K562 (cell line): Measurements from ENCODE around the gene CCNL2. TPM values are rescaled to one million over a fixed set of nuclear protein-coding genes. Genes with fewer than 3 reads are reported as not detected.

ENCODE experiments used
- BMI1 ChIP-seq: fragments of 150-350 bp; IDR thresholded peaks from 2 replicates; pipeline ENCODE4 v1.6.1; 2014; ENCODE audit warnings: low read length
- CAMTA2 ChIP-seq: fragments of 250-450 bp; sonication (Bioruptor Pico); conservative IDR thresholded peaks from 2 replicates; pipeline ENCODE4 v1.5.1; 2022
- CTCF ChIP-seq, 3 experiments: IDR thresholded peaks in 2 of 3; conservative IDR thresholded peaks in 1 of 3; 2 replicates each; pipeline ENCODE4 v1.5.1; 2011 to 2012; ENCODE audit warnings: low read length in 3 of 3, mild to moderate bottlenecking in 3 of 3, control low read depth in 2 of 3, improper control_type of control experiment in 1 of 3, inconsistent platforms in 1 of 3, low read depth in 1 of 3, mixed read lengths in 1 of 3, moderate library complexity in 1 of 3; ENCODE audit not compliant: insufficient read depth in 2 of 3
- E2F3 ChIP-seq: fragments of 250-450 bp; sonication (Bioruptor Pico); IDR thresholded peaks from 2 replicates; pipeline ENCODE4 v1.4.0; 2020; ENCODE audit warnings: mild to moderate bottlenecking
- ETV1 ChIP-seq: fragments of 450-650 bp; conservative IDR thresholded peaks from 2 replicates; pipeline ENCODE4 v1.6.1; 2016; ENCODE audit warnings: missing genetic modification characterization, control low read depth, low read depth, missing compliant biosample characterization
- FOXJ3 ChIP-seq: sonication (generic); formaldehyde crosslinking; IDR thresholded peaks from 2 replicates; pipeline ENCODE4 v1.4.0; 2020; ENCODE audit warnings: mild to moderate bottlenecking, missing genetic modification reagents
- HDAC8 ChIP-seq: fragments of 450-650 bp; IDR thresholded peaks from 2 replicates; pipeline ENCODE4 v1.6.1; 2016; ENCODE audit warnings: mild to moderate bottlenecking, missing genetic modification characterization, moderate library complexity, missing compliant biosample characterization
- HIVEP1 ChIP-seq: fragments of 250-450 bp; sonication (Bioruptor Pico); IDR thresholded peaks from 2 replicates; pipeline ENCODE4 v1.4.0; 2020; ENCODE audit warnings: mild to moderate bottlenecking
- KLF16 ChIP-seq: IDR thresholded peaks from 2 replicates; pipeline ENCODE4 v1.6.1; 2016; ENCODE audit warnings: antibody characterized with exemption
- MBD2 ChIP-seq: sonication (generic); IDR thresholded peaks from 2 replicates; pipeline ENCODE4 v1.6.1; 2016; ENCODE audit warnings: low read depth, borderline replicate concordance
- NCOR1 ChIP-seq: fragments of 450-650 bp; IDR thresholded peaks from 2 replicates; pipeline ENCODE4 v1.6.1; 2016; ENCODE audit warnings: mild to moderate bottlenecking, moderate library complexity
- RBFOX2 ChIP-seq: fragments of 200-400 bp; formaldehyde crosslinking; IDR thresholded peaks from 2 replicates; pipeline ENCODE4 v1.6.1; 2017; ENCODE audit warnings: low read depth, mild to moderate bottlenecking, low read length, moderate library complexity
- STAT5A ChIP-seq: IDR thresholded peaks from 2 replicates; pipeline ENCODE4 v1.6.1; 2012; ENCODE audit warnings: low read length, inconsistent platforms, borderline replicate concordance
- TAF15 ChIP-seq: fragments of 200-400 bp; formaldehyde crosslinking; IDR thresholded peaks from 2 replicates; pipeline ENCODE4 v1.6.1; 2017; ENCODE audit warnings: mild to moderate bottlenecking, low read depth, low read length, moderate library complexity
- TEAD1 ChIP-seq, 2 experiments: fragments of 450-650 bp in 1 of 2; sonication (generic) in 1 of 2; formaldehyde crosslinking; IDR thresholded peaks; 2 replicates each; pipeline versions ENCODE4 v1.4.0 to v1.8.0; 2020 to 2022; ENCODE audit warnings: mild to moderate bottlenecking in 2 of 2, missing genetic modification reagents in 1 of 2
- TGIF2 ChIP-seq: sonication (generic); formaldehyde crosslinking; IDR thresholded peaks from 2 replicates; pipeline ENCODE4 v1.8.1; 2022; ENCODE audit warnings: mild to moderate bottlenecking, missing genetic modification reagents, moderate library complexity
- TOE1 ChIP-seq, 2 experiments: fragments of 450-650 bp in 1 of 2; sonication (generic) in 1 of 2; formaldehyde crosslinking in 1 of 2; IDR thresholded peaks; 2 replicates each; pipeline versions ENCODE4 v1.7.1 to v1.8.0; 2016 to 2022; ENCODE audit warnings: borderline replicate concordance in 2 of 2, mild to moderate bottlenecking in 2 of 2, antibody characterized with exemption in 1 of 2, inconsistent platforms in 1 of 2, low read depth in 1 of 2, missing genetic modification reagents in 1 of 2, moderate library complexity in 1 of 2
- ZNF134 ChIP-seq: fragments of 250-450 bp; sonication (Bioruptor Pico); conservative IDR thresholded peaks from 2 replicates; pipeline ENCODE4 v1.4.0; 2020
- ZNF217 ChIP-seq: sonication (generic); formaldehyde crosslinking; IDR thresholded peaks from 2 replicates; pipeline ENCODE4 v1.8.0; 2022; ENCODE audit warnings: mild to moderate bottlenecking, missing genetic modification reagents
- ZNF436 ChIP-seq: fragments of 250-450, 450-650 bp; sonication (Bioruptor Pico); formaldehyde crosslinking; IDR thresholded peaks from 2 replicates; pipeline ENCODE4 v1.7.0; 2020; ENCODE audit warnings: mild to moderate bottlenecking
- ZNF586 ChIP-seq: fragments of 450-650 bp; formaldehyde crosslinking; conservative IDR thresholded peaks from 2 replicates; pipeline ENCODE4 v1.4.0; 2020; ENCODE audit warnings: mild to moderate bottlenecking, moderate library complexity
- ZNF668 ChIP-seq: fragments of 250-450 bp; sonication (Bioruptor Pico); IDR thresholded peaks from 2 replicates; pipeline ENCODE4 v1.8.0; 2022; ENCODE audit warnings: mild to moderate bottlenecking, inconsistent platforms
- ZNF740 ChIP-seq, 3 experiments: fragments of 200-800 bp in 1 of 3; sonication (Bioruptor generic) in 1 of 3; sonication (generic) in 1 of 3; formaldehyde crosslinking in 1 of 3; IDR thresholded peaks; 2 replicates each; pipeline versions ENCODE4 v1.6.1 to v1.8.0; 2016 to 2022; ENCODE audit warnings: mild to moderate bottlenecking in 2 of 3, missing compliant biosample characterization in 2 of 3, missing genetic modification characterization in 2 of 3, missing genetic modification reagents in 1 of 3
- polyA plus RNA-seq, 8 experiments: library from polyadenylated mRNA; depleted of rRNA in 4 of 8; stranded (reverse) in 5 of 8; unstranded in 3 of 8; fragments of >200 nt; fragmentation: Nextera tagmentation in 2 of 8; fragmentation: Illumina TruSeq in 1 of 8; extraction: Ambion mirVana in 2 of 8; extraction: Trizol in 1 of 8; gene quantifications; 2 replicates each; pipeline versions ENCODE4 v1.2.1 to v1.2.3, GENCODE V29; 2011 to 2014; ENCODE audit warnings: inconsistent platforms in 1 of 8, missing spikeins in 1 of 8
- total RNA-seq, 7 experiments: library from RNA; depleted of rRNA in 6 of 7; stranded (reverse); fragments of >200 nt in 6 of 7; fragmentation: Illumina TruSeq in 2 of 7; extraction: Trizol in 2 of 7; gene quantifications; 2 replicates each; pipeline versions ENCODE4 v1.2.1 to v1.2.3, GENCODE V29; 2011 to 2021; ENCODE audit warnings: low replicate concordance in 1 of 7

CCNL2 gene
- total and polyA plus RNA-seq, 9 of the 15 experiments (the other 6 are each of a cell fraction or from before 2014, with no cell fraction given) = 2.8 to 287 (median 94.5) TPM

- TF ChIP-seq TGIF2 (CRISPR knock-in tag) = no peak
- no peak for TF ChIP-seq ZNF740 (CRISPR knock-in tag; IDR thresholded peaks at IDR 0.05)
- peak in 1 of 2 experiments; percentile 86; a peak in 2 of 4 replicates for TF ChIP-seq ZNF740 (tag; IDR thresholded peaks at IDR 0.05)
- no peak for TF ChIP-seq TAF15
- TF ChIP-seq TOE1 (IDR thresholded peaks at IDR 0.05; ENCODE audit: borderline replicate concordance) = no peak
- no peak for TF ChIP-seq TOE1 (CRISPR knock-in tag; IDR thresholded peaks at IDR 0.05; ENCODE audit: borderline replicate concordance, low read depth)
- TF ChIP-seq CAMTA2 = no peak
- peak; percentile 49; the same call in 1 of the 2 replicates for TF ChIP-seq ZNF668 (CRISPR knock-in tag)
- peak; percentile 42; the same call in 1 of the 2 replicates for TF ChIP-seq RBFOX2
- TF ChIP-seq BMI1 = peak; percentile 82
- TF ChIP-seq STAT5A = peak; percentile 59
- peak in 1 of 2 experiments; percentile 90; a peak in 2 of 4 replicates for TF ChIP-seq TEAD1 (CRISPR knock-in tag; IDR thresholded peaks at IDR 0.05)
- TF ChIP-seq FOXJ3 (CRISPR knock-in tag) = no peak
- no peak for TF ChIP-seq MBD2
- no peak for TF ChIP-seq ZNF586 (CRISPR knock-in tag)
- TF ChIP-seq KLF16 = no peak
- TF ChIP-seq HIVEP1 (CRISPR knock-in tag) = peak; percentile 87; the same call in 1 of the 2 replicates
- TF ChIP-seq E2F3 = 0 out of 2 replicates have a peak, but pooled peaks have one; percentile 62
- no peak for TF ChIP-seq ZNF217 (CRISPR knock-in tag)
- peak; percentile 60; the same call in 1 of the 2 replicates for TF ChIP-seq ETV1 (tag)
- no peak for TF ChIP-seq NCOR1
- TF ChIP-seq ZNF436 (CRISPR knock-in tag) = no peak
- TF ChIP-seq ZNF134 = peak; percentile 50; the same call in 1 of the 2 replicates
- no peak for TF ChIP-seq CTCF (IDR thresholded peaks at IDR 0.05 in 2 of 3, conservative IDR thresholded peaks at IDR 0.05 in 1 of 3; ENCODE audit: insufficient read depth in 2 of 3, low read depth in 1 of 3, low read length in 3 of 3)
- peak; percentile 98 for TF ChIP-seq HDAC8 (tag)
Observed at GRCh38 chr1:1422465-1423244, 23.5 kb upstream of the CCNL2 start (continued).
